ENCODE measurements around the gene SYCP2.

DNA sequence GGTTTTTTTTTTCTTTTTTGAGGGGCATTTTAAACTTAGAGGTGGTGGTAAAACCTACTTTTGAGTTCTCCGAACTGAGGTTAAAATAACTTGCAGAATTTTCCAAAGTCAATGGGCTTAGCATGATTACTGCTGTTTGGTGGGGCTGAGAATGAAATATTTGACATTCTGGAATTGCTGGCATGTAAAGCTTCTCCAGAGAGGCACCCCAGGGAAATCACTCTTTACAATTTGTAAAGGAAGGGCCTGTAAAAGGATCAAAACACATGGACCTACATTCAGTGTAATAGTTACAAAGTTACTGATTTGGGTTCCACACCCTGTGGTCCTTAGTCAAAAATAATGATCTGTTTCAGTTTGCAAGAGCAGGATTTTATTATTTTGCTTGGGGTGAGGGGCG is 12.3 kb upstream of the SYCP2 start:
- TF ChIP-seq POLR2A (IDR thresholded peaks at IDR 0.05) = no peak
- TF ChIP-seq, protein P1, sequence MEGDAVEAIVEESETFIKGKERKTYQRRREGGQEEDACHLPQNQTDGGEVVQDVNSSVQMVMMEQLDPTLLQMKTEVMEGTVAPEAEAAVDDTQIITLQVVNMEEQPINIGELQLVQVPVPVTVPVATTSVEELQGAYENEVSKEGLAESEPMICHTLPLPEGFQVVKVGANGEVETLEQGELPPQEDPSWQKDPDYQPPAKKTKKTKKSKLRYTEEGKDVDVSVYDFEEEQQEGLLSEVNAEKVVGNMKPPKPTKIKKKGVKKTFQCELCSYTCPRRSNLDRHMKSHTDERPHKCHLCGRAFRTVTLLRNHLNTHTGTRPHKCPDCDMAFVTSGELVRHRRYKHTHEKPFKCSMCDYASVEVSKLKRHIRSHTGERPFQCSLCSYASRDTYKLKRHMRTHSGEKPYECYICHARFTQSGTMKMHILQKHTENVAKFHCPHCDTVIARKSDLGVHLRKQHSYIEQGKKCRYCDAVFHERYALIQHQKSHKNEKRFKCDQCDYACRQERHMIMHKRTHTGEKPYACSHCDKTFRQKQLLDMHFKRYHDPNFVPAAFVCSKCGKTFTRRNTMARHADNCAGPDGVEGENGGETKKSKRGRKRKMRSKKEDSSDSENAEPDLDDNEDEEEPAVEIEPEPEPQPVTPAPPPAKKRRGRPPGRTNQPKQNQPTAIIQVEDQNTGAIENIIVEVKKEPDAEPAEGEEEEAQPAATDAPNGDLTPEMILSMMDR (IDR thresholded peaks at IDR 0.05) = no peak

Measured in adrenal gland (tissue), 5 donors.